ENCODE data around the gene KIF16B. TPM values are rescaled to one million over a fixed set of nuclear protein-coding genes. Genes with fewer than 3 reads are reported as not detected.

Gene KIF16B
- total RNA-seq, 6 experiments from 2014 or later: 8.4 to 15.9 (median 11.7) TPM

GRCh38 chr20:16462711-16463110, 110.5 kb downstream of the KIF16B start:
- H3K27me3 ChIP-seq: no peaks in the 10 kb centered on the region
- no peak for TF ChIP-seq POLR2A (IDR thresholded peaks at IDR 0.05)
- TF ChIP-seq CTCF (IDR thresholded peaks at IDR 0.05): no peak
- ATAC-seq (peak in 2 of 4 donors; percentile 22 to 44), DNase-seq (no peak)
- H3K4me3 ChIP-seq: no peak overlapping the region
- intact Hi-C loops (cut with DNase I): no loop called here
- no peaks in the 10 kb centered on the region for H3K9me3 ChIP-seq
- H3K27ac ChIP-seq: no peak overlapping the region
- H3K36me3 ChIP-seq: no peaks in the 10 kb centered on the region
- 0% methylated on average over 2 of the region's 5 CpGs for WGBS (ENCODE audit: insufficient coverage, low coverage, low lambda C conversion rate, missing lambda C conversion rate)
- H3K4me1 ChIP-seq: no peaks in the 10 kb centered on the region

GRCh38 chr20:16459019-16459700, 114.1 kb downstream of the KIF16B start:
- TF ChIP-seq CTCF (IDR thresholded peaks at IDR 0.05) (no peak), POLR2A (IDR thresholded peaks at IDR 0.05) (no peak)
- intact Hi-C loops (cut with DNase I): no loop called here
- H3K27ac ChIP-seq: no peak overlapping the region
- H3K4me3 ChIP-seq: no peak overlapping the region
- no peaks in the 10 kb centered on the region for H3K9me3 ChIP-seq
- ATAC-seq: peak; percentile 42 to 83 (median 52)
- H3K4me1 ChIP-seq: no peaks in the 10 kb centered on the region
- WGBS (ENCODE audit: insufficient coverage, low coverage, low lambda C conversion rate, missing lambda C conversion rate): 40% methylated on average over 1 of the region's 1 CpG
- no peaks in the 10 kb centered on the region for H3K27me3 ChIP-seq
- no peak for DNase-seq
- H3K36me3 ChIP-seq: no peaks in the 10 kb centered on the region

DNA sequence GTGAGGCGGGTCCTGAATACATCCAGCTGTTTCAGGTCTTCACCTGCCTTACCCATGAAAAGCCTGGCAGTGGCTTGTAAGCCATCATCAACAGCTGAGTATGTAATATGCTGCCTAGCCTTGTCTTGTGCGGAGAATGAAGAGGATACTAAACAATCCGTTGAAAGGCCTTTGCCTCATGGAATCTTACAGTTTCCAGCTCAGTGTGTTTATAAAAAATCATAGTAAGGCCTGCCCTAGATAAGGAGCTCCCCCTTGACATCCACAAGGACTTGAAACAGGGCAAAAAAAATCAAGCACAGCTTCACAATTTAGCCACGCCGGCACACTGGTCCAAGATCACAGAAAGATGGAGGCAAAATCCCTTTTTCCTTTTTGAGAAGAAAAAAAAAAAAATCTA, 115.7 kb downstream of the KIF16B start:
- no peaks in the 10 kb centered on the region for H3K27me3 ChIP-seq
- H3K9me3 ChIP-seq: no peaks in the 10 kb centered on the region
- DNase-seq (no peak), ATAC-seq (no peak)
- TF ChIP-seq POLR2A (IDR thresholded peaks at IDR 0.05): no peak
- no peak for TF ChIP-seq CTCF (IDR thresholded peaks at IDR 0.05)
- intact Hi-C loops (cut with DNase I): no loop called here
- H3K4me3 ChIP-seq: no peak overlapping the region
- H3K27ac ChIP-seq: no peak overlapping the region
- 74% methylated on average over 5 of the region's 5 CpGs for WGBS (ENCODE audit: insufficient coverage, low coverage, low lambda C conversion rate, missing lambda C conversion rate)
- no peaks in the 10 kb centered on the region for H3K36me3 ChIP-seq
- H3K4me1 ChIP-seq: no peaks in the 10 kb centered on the region

GRCh38 chr20:16455324-16455723, 117.9 kb downstream of the KIF16B start:
- 54% methylated on average over 1 of the region's 1 CpG for WGBS (ENCODE audit: insufficient coverage, low coverage, low lambda C conversion rate, missing lambda C conversion rate)

More at GRCh38 chr20:16455324-16455723, 117.9 kb downstream of the KIF16B start:
- Histone ChIP-seq H3K4me3 (no peak overlapping the region), H3K27ac (no peak overlapping the region), H3K27me3 (no peaks in the 10 kb centered on the region), H3K36me3 (no peaks in the 10 kb centered on the region), H3K9me3 (no peaks in the 10 kb centered on the region), H3K4me1 (no peaks in the 10 kb centered on the region)
- TF ChIP-seq CTCF (IDR thresholded peaks at IDR 0.05) (no peak), POLR2A (IDR thresholded peaks at IDR 0.05) (no peak)
- DNase-seq: no peak
- ATAC-seq: no peak
- intact Hi-C loops (cut with DNase I): no loop called here
